Raji (cell line): ENCODE results near the gene NTM.

ENCODE experiments used
- POLR2A ChIP-seq: IDR thresholded peaks from 2 replicates; pipeline ENCODE4 v1.6.1; 2011; ENCODE audit warnings: low read depth, low read length, control low read depth; ENCODE audit not compliant: insufficient read depth

The NTM gene

GRCh38 chr11:131534611-131535010, 164.2 kb downstream of the NTM start:
- TF ChIP-seq POLR2A: no peak

GRCh38 chr11:131536159-131536558, 165.7 kb downstream of the NTM start:
- no peak for TF ChIP-seq POLR2A

GRCh38 chr11:131537196-131537595, 166.8 kb downstream of the NTM start:
- no peak for TF ChIP-seq POLR2A

- no peak for TF ChIP-seq POLR2A
Observed at GRCh38 chr11:131537748-131538147, 167.3 kb downstream of the NTM start.

- no peak for TF ChIP-seq POLR2A
Observed at GRCh38 chr11:131538322-131538721, 167.9 kb downstream of the NTM start.

GRCh38 chr11:131540676-131541075, 170.3 kb downstream of the NTM start:
- no peak for TF ChIP-seq POLR2A

- TF ChIP-seq POLR2A: no peak
Observed at GRCh38 chr11:131543389-131544025, 173.1 kb downstream of the NTM start.

- no peak for TF ChIP-seq POLR2A
Observed at GRCh38 chr11:131544591-131544990, 174.2 kb downstream of the NTM start.

- TF ChIP-seq POLR2A: no peak
Observed at GRCh38 chr11:131546218-131546895, 175.9 kb downstream of the NTM start.

- TF ChIP-seq POLR2A: no peak
Observed at GRCh38 chr11:131549099-131549498, 178.7 kb downstream of the NTM start.

GRCh38 chr11:131549770-131550169, 179.4 kb downstream of the NTM start:
- no peak for TF ChIP-seq POLR2A

GRCh38 chr11:131560287-131560686, 189.9 kb downstream of the NTM start:
- no peak for TF ChIP-seq POLR2A

GRCh38 chr11:131561501-131561900, 191.1 kb downstream of the NTM start:
- no peak for TF ChIP-seq POLR2A

GRCh38 chr11:131561972-131562371, 191.6 kb downstream of the NTM start:
- no peak for TF ChIP-seq POLR2A

- TF ChIP-seq POLR2A: no peak
Observed at GRCh38 chr11:131568318-131568717, 197.9 kb downstream of the NTM start.

- no peak for TF ChIP-seq POLR2A
Observed at GRCh38 chr11:131571571-131571970, 201.2 kb downstream of the NTM start.

- TF ChIP-seq POLR2A: no peak
Observed at GRCh38 chr11:131572423-131572822, 202.0 kb downstream of the NTM start.
